ENCODE results near the gene PPP2R2C. TPM values are rescaled to one million over a fixed set of nuclear protein-coding genes. Genes with fewer than 3 reads are reported as not detected.

PPP2R2C gene
- total RNA-seq, 1 experiment from 2014 or later = 8.1 TPM

DNA sequence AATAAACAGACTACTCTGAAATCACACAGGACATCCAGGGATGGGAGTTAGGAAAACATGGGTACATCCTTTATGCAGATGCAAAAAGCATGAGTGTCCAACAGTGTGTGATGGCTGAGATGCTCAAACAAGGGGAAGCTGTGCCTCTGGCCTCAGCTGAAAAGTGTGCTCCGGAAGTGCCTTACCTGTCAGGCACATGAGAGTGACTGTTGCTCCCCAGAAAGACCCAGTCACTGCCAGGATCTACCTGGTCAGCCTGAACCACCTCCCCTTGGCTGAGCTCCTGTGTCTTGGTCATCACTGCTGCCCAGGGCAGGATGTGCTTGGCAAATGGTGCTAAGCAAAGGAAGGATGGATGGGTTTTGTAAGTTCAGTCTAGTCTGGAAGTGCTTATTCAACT, 4.0 kb downstream of the PPP2R2C start:
- no peak overlapping the region for H3K4me3 Mint-ChIP-seq

More for the DNA sequence above, 4.0 kb downstream of the PPP2R2C start:
- Histone ChIP-seq H3K27ac (ENCODE audit: insufficient read length, low read depth, low read length) (no peak overlapping the region), H3K23me2 (ENCODE audit: insufficient read length, low read depth, low read length, poor library complexity, severe bottlenecking) (no peaks in the 10 kb centered on the region), H3K4me2 (ENCODE audit: insufficient read depth, insufficient read length, low read length) (no peak overlapping the region), H2AK5ac (ENCODE audit: insufficient read length, low read length) (no peak overlapping the region), H3T11ph (ENCODE audit: low read length) (no peak overlapping the region), H4K20me1 (ENCODE audit: control insufficient read depth, insufficient read depth, insufficient read length) (peaks cover 4% of the 10 kb centered on the region), H2BK20ac (ENCODE audit: low read depth, low read length, poor library complexity, severe bottlenecking) (no peak overlapping the region), H3K4me1 (ENCODE audit: insufficient read depth, low read length) (no peaks in the 10 kb centered on the region), H3K23ac (ENCODE audit: insufficient read length, low read depth, low read length) (peak overlapping the region; percentile 20), H2BK12ac (ENCODE audit: insufficient read length, low read depth, low read length) (no peak overlapping the region), H4K5ac (ENCODE audit: insufficient read length, low read depth, low read length) (no peak overlapping the region), H3K14ac (ENCODE audit: insufficient read depth, low read length) (no peak overlapping the region), H3K27me3 (ENCODE audit: insufficient read depth, low read length) (peaks cover 15% of the 10 kb centered on the region; the same call in 1 of the 2 replicates), H3K4ac (ENCODE audit: low read depth, low read length) (no peak overlapping the region), H3K9ac (ENCODE audit: extremely low read depth, insufficient read length, low read length) (no peak overlapping the region), H2BK15ac (ENCODE audit: low read depth, low read length) (no peak overlapping the region), H2BK120ac (ENCODE audit: low read depth, low read length, poor library complexity, severe bottlenecking) (no peak overlapping the region), H3K9me3 (ENCODE audit: control insufficient read depth, low read depth, low read length) (no peaks in the 10 kb centered on the region), H2AFZ (ENCODE audit: low read length) (no peak overlapping the region), H3K56ac (ENCODE audit: insufficient read length, low read depth, low read length) (no peak overlapping the region), H3K79me2 (ENCODE audit: insufficient read depth, low read length) (no peaks in the 10 kb centered on the region), H3K18ac (ENCODE audit: insufficient read length, low read depth, low read length) (no peak overlapping the region), H3K79me1 (ENCODE audit: insufficient read depth, low read depth, low read length, poor library complexity, severe bottlenecking) (no peaks in the 10 kb centered on the region), H4K91ac (ENCODE audit: insufficient read length, low read depth, low read length) (no peak overlapping the region), H2BK5ac (ENCODE audit: insufficient read length, low read length) (no peak overlapping the region), H4K8ac (replicated peaks; ENCODE audit: insufficient read length, low read depth, low read length) (no peak overlapping the region)
- no CpG with 5 or more reads among the region's 1 CpG for WGBS (ENCODE audit: extremely low coverage, insufficient read length, low lambda C conversion rate)
- TF ChIP-seq, protein P1, sequence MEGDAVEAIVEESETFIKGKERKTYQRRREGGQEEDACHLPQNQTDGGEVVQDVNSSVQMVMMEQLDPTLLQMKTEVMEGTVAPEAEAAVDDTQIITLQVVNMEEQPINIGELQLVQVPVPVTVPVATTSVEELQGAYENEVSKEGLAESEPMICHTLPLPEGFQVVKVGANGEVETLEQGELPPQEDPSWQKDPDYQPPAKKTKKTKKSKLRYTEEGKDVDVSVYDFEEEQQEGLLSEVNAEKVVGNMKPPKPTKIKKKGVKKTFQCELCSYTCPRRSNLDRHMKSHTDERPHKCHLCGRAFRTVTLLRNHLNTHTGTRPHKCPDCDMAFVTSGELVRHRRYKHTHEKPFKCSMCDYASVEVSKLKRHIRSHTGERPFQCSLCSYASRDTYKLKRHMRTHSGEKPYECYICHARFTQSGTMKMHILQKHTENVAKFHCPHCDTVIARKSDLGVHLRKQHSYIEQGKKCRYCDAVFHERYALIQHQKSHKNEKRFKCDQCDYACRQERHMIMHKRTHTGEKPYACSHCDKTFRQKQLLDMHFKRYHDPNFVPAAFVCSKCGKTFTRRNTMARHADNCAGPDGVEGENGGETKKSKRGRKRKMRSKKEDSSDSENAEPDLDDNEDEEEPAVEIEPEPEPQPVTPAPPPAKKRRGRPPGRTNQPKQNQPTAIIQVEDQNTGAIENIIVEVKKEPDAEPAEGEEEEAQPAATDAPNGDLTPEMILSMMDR (conservative IDR thresholded peaks at IDR 0.05) = no peak
- DNase-seq = no peak
- Mint-ChIP-seq H3K36me3 (ENCODE audit: insufficient read depth in 1 of 3, low read depth in 3 of 3) (no peaks in the 10 kb centered on the region), H3K27ac (no peak overlapping the region), H3K4me1 (peaks cover 13 to 19% of the 10 kb centered on the region in 2 experiments), H3K9me3 (no peaks in the 10 kb centered on the region), H3K27me3 (ENCODE audit: low read depth) (peaks cover 59% of the 10 kb centered on the region)

All from H9 (cell line).